ENCODE data around the gene IGF2. TPM values are rescaled to one million over a fixed set of nuclear protein-coding genes. Genes with fewer than 3 reads are reported as not detected.

Gene IGF2
- total and polyA plus RNA-seq, 2 of the 8 experiments (the other 6 are each of a cell fraction or from before 2014, with no cell fraction given), result 0.74 to 1.5 TPM

DNA sequence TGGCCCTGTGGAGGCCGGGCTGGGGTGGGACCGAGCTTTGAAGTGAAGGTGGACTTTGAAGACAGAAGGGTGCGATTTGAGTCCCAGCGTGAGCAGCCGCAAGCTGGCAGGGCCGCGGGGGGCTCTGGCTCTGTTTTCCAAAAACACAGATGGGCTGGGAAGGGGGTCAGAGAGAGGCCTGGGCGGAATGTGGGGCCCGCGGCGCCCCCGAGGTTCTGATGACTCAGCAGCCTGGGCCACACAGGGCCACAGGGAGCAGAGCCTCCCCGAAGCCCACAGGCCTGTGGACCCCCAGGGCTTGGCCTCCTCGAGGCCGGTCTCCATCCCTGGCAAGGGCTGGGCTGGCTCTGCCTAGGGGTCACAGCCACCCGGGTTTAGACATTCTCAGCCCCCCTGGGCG, 15.7 kb upstream of the IGF2 start (continued):
- TF ChIP-seq, protein P1, sequence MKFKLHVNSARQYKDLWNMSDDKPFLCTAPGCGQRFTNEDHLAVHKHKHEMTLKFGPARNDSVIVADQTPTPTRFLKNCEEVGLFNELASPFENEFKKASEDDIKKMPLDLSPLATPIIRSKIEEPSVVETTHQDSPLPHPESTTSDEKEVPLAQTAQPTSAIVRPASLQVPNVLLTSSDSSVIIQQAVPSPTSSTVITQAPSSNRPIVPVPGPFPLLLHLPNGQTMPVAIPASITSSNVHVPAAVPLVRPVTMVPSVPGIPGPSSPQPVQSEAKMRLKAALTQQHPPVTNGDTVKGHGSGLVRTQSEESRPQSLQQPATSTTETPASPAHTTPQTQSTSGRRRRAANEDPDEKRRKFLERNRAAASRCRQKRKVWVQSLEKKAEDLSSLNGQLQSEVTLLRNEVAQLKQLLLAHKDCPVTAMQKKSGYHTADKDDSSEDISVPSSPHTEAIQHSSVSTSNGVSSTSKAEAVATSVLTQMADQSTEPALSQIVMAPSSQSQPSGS (IDR thresholded peaks at IDR 0.05; ENCODE audit: low read length), result no peak
- TF ChIP-seq JUND (IDR thresholded peaks at IDR 0.05; ENCODE audit: low read length) (no peak), E2F6 (IDR thresholded peaks at IDR 0.05) (no peak)

Data from H1 (cell line).